ENCODE measurements around the gene SCAPER.
"Not testable (repeated sequence)": the region's sequence is repeated elsewhere in the genome, so short reads cannot be mapped to it uniquely, and the experiment has no call there.

The SCAPER gene

GRCh38 chr15:76704032-76704431 is 201.1 kb downstream of the SCAPER start:
- not testable (repeated sequence) for H3K4me1 ChIP-seq (ENCODE audit: insufficient read depth, low read length); H2AFZ ChIP-seq (ENCODE audit: low read depth, low read length); H3K9me3 ChIP-seq (ENCODE audit: low read length); H3K4me3 ChIP-seq (ENCODE audit: low read length); H3K27me3 ChIP-seq (ENCODE audit: insufficient read depth, low read length)
- H3K36me3 ChIP-seq (ENCODE audit: insufficient read depth, low read length) = peaks cover 13% of the 10 kb centered on the region

GRCh38 chr15:76696840-76697239 is 208.3 kb downstream of the SCAPER start:
- no peaks in the 10 kb centered on the region for H3K4me1 ChIP-seq (ENCODE audit: insufficient read depth, low read length)
- no peak overlapping the region for H2AFZ ChIP-seq (ENCODE audit: low read depth, low read length)

GRCh38 chr15:76692546-76692945 is 212.6 kb downstream of the SCAPER start:
- H3K27me3 ChIP-seq (ENCODE audit: insufficient read depth, low read length); H3K36me3 ChIP-seq (ENCODE audit: insufficient read depth, low read length); H3K4me1 ChIP-seq (ENCODE audit: insufficient read depth, low read length); H3K4me3 ChIP-seq (ENCODE audit: low read length); H2AFZ ChIP-seq (ENCODE audit: low read depth, low read length); H3K9me3 ChIP-seq (ENCODE audit: low read length): not testable (repeated sequence)

More at GRCh38 chr15:76696840-76697239, 208.3 kb downstream of the SCAPER start:
- Histone ChIP-seq H3K4me3 (ENCODE audit: low read length) (no peak overlapping the region), H3K27me3 (ENCODE audit: insufficient read depth, low read length) (no peaks in the 10 kb centered on the region), H3K36me3 (ENCODE audit: insufficient read depth, low read length) (peaks cover 13% of the 10 kb centered on the region), H3K9me3 (ENCODE audit: low read length) (no peaks in the 10 kb centered on the region)

GRCh38 chr15:76687592-76687991 is 217.5 kb downstream of the SCAPER start:
- H3K4me3 ChIP-seq (ENCODE audit: low read length); H3K9me3 ChIP-seq (ENCODE audit: low read length); H3K36me3 ChIP-seq (ENCODE audit: insufficient read depth, low read length); H2AFZ ChIP-seq (ENCODE audit: low read depth, low read length); H3K27me3 ChIP-seq (ENCODE audit: insufficient read depth, low read length); H3K4me1 ChIP-seq (ENCODE audit: insufficient read depth, low read length): not testable (repeated sequence)

- H2AFZ ChIP-seq (ENCODE audit: low read depth, low read length) = no peak overlapping the region
- no peak overlapping the region for H3K4me3 ChIP-seq (ENCODE audit: low read length)
- H3K36me3 ChIP-seq (ENCODE audit: insufficient read depth, low read length) = no peaks in the 10 kb centered on the region
- H3K4me1 ChIP-seq (ENCODE audit: insufficient read depth, low read length) = no peaks in the 10 kb centered on the region
- no peaks in the 10 kb centered on the region for H3K27me3 ChIP-seq (ENCODE audit: insufficient read depth, low read length)
- H3K9me3 ChIP-seq (ENCODE audit: low read length) = peaks cover 5% of the 10 kb centered on the region
Observed at GRCh38 chr15:76684002-76684401, 221.1 kb downstream of the SCAPER start.

- Histone ChIP-seq H3K4me3 (ENCODE audit: low read length) (no peak overlapping the region), H3K27me3 (ENCODE audit: insufficient read depth, low read length) (no peaks in the 10 kb centered on the region), H3K4me1 (ENCODE audit: insufficient read depth, low read length) (no peaks in the 10 kb centered on the region), H2AFZ (ENCODE audit: low read depth, low read length) (no peak overlapping the region), H3K9me3 (ENCODE audit: low read length) (peaks cover 5% of the 10 kb centered on the region), H3K36me3 (ENCODE audit: insufficient read depth, low read length) (no peaks in the 10 kb centered on the region)
Observed at GRCh38 chr15:76682833-76683232, 222.3 kb downstream of the SCAPER start.

- Histone ChIP-seq H3K4me1 (ENCODE audit: insufficient read depth, low read length) (no peaks in the 10 kb centered on the region), H3K27me3 (ENCODE audit: insufficient read depth, low read length) (no peaks in the 10 kb centered on the region), H3K36me3 (ENCODE audit: insufficient read depth, low read length) (no peaks in the 10 kb centered on the region), H3K9me3 (ENCODE audit: low read length) (peaks cover 5% of the 10 kb centered on the region), H2AFZ (ENCODE audit: low read depth, low read length) (no peak overlapping the region), H3K4me3 (ENCODE audit: low read length) (no peak overlapping the region)
Observed at GRCh38 chr15:76682259-76682658, 222.9 kb downstream of the SCAPER start.

- Histone ChIP-seq H3K4me3 (ENCODE audit: low read length) (no peak overlapping the region), H2AFZ (ENCODE audit: low read depth, low read length) (no peak overlapping the region), H3K4me1 (ENCODE audit: insufficient read depth, low read length) (no peaks in the 10 kb centered on the region)
Observed at GRCh38 chr15:76678766-76679165, 226.4 kb downstream of the SCAPER start.

GRCh38 chr15:76674883-76675282 is 230.3 kb downstream of the SCAPER start:
- Histone ChIP-seq H3K4me1 (ENCODE audit: insufficient read depth, low read length) (no peaks in the 10 kb centered on the region), H3K4me3 (ENCODE audit: low read length) (no peak overlapping the region), H3K36me3 (ENCODE audit: insufficient read depth, low read length) (no peaks in the 10 kb centered on the region), H3K9me3 (ENCODE audit: low read length) (no peaks in the 10 kb centered on the region), H2AFZ (ENCODE audit: low read depth, low read length) (no peak overlapping the region), H3K27me3 (ENCODE audit: insufficient read depth, low read length) (no peaks in the 10 kb centered on the region)

More at GRCh38 chr15:76678766-76679165, 226.4 kb downstream of the SCAPER start:
- H3K9me3 ChIP-seq (ENCODE audit: low read length) = peaks cover 5% of the 10 kb centered on the region
- H3K36me3 ChIP-seq (ENCODE audit: insufficient read depth, low read length) = no peaks in the 10 kb centered on the region
- no peaks in the 10 kb centered on the region for H3K27me3 ChIP-seq (ENCODE audit: insufficient read depth, low read length)

GRCh38 chr15:76669521-76670207 is 235.5 kb downstream of the SCAPER start:
- Histone ChIP-seq H2AFZ (ENCODE audit: low read depth, low read length) (no peak overlapping the region), H3K36me3 (ENCODE audit: insufficient read depth, low read length) (no peaks in the 10 kb centered on the region), H3K9me3 (ENCODE audit: low read length) (no peaks in the 10 kb centered on the region), H3K4me3 (ENCODE audit: low read length) (no peak overlapping the region), H3K4me1 (ENCODE audit: insufficient read depth, low read length) (no peaks in the 10 kb centered on the region), H3K27me3 (ENCODE audit: insufficient read depth, low read length) (no peaks in the 10 kb centered on the region)

- Histone ChIP-seq H3K4me3 (ENCODE audit: low read length) (no peak overlapping the region), H3K9me3 (ENCODE audit: low read length) (no peaks in the 10 kb centered on the region), H2AFZ (ENCODE audit: low read depth, low read length) (no peak overlapping the region), H3K36me3 (ENCODE audit: insufficient read depth, low read length) (no peaks in the 10 kb centered on the region), H3K27me3 (ENCODE audit: insufficient read depth, low read length) (no peaks in the 10 kb centered on the region), H3K4me1 (ENCODE audit: insufficient read depth, low read length) (no peaks in the 10 kb centered on the region)
Observed at GRCh38 chr15:76668900-76669299, 236.2 kb downstream of the SCAPER start.

GRCh38 chr15:76667943-76668715 is 237.0 kb downstream of the SCAPER start:
- Histone ChIP-seq H3K36me3 (ENCODE audit: insufficient read depth, low read length) (no peaks in the 10 kb centered on the region), H3K4me3 (ENCODE audit: low read length) (no peak overlapping the region), H3K27me3 (ENCODE audit: insufficient read depth, low read length) (no peaks in the 10 kb centered on the region), H2AFZ (ENCODE audit: low read depth, low read length) (no peak overlapping the region), H3K9me3 (ENCODE audit: low read length) (no peaks in the 10 kb centered on the region), H3K4me1 (ENCODE audit: insufficient read depth, low read length) (no peaks in the 10 kb centered on the region)

GRCh38 chr15:76664895-76665294 is 240.2 kb downstream of the SCAPER start:
- Histone ChIP-seq H3K27me3 (ENCODE audit: insufficient read depth, low read length) (no peaks in the 10 kb centered on the region), H3K4me1 (ENCODE audit: insufficient read depth, low read length) (no peaks in the 10 kb centered on the region), H2AFZ (ENCODE audit: low read depth, low read length) (no peak overlapping the region), H3K4me3 (ENCODE audit: low read length) (no peak overlapping the region), H3K36me3 (ENCODE audit: insufficient read depth, low read length) (no peaks in the 10 kb centered on the region), H3K9me3 (ENCODE audit: low read length) (no peaks in the 10 kb centered on the region)
